PC-3 (cell line): ENCODE measurements around the gene DZIP1. TPM values are rescaled to one million over a fixed set of nuclear protein-coding genes. Genes with fewer than 3 reads are reported as not detected.

ENCODE experiments used
- ATAC-seq: fragments of 200-7000 bp; cut with Tn5 transposase; 2 replicates; pipeline ENCODE4 v1.9.1; 2020; ENCODE audit warnings: mild to moderate bottlenecking, moderate library complexity
- BruUV-seq: library from RNA; stranded (reverse); fragments of 400-500 nt; replicated peaks from 2 replicates; lab custom pipeline; 2021; lab: Mats Ljungman, UMichigan
- CTCF ChIA-PET: fragments of 300-600 bp; sonication (Branson Sonifier 250); formaldehyde crosslinking; loops from one replicate; lab custom pipeline; 2022; ENCODE audit warnings: antibody characterized with exemption; lab: Charles Lee
- POLR2A ChIA-PET: fragments of 300-600 bp; sonication (Branson Sonifier 250); formaldehyde crosslinking; loops from one replicate; lab custom pipeline; 2022; ENCODE audit warnings: antibody characterized with exemption; ENCODE audit not compliant: unreplicated experiment; lab: Charles Lee
- DNase-seq: peaks from one replicate; pipeline ENCODE4 v3.0.0-alpha.2; 2015
- H2AFZ ChIP-seq: fragments of 300-600 bp; sonication (generic); 2 replicates; pipeline ENCODE4 v1.6.0; 2016; ENCODE audit warnings: antibody characterized with exemption, low read length
- H3F3A ChIP-seq: fragments of 300-600 bp; sonication (generic); one replicate; pipeline ENCODE4 v1.6.0; 2017; ENCODE audit warnings: antibody characterized with exemption, low read length, control low read depth, mild to moderate bottlenecking; ENCODE audit not compliant: unreplicated experiment
- H3K27ac ChIP-seq: fragments of 300-600 bp; sonication (generic); 2 replicates; pipeline ENCODE4 v1.5.1; 2016; ENCODE audit warnings: mild to moderate bottlenecking, low read length
- H3K27me3 ChIP-seq: fragments of 300-600 bp; sonication (generic); 2 replicates; pipeline ENCODE4 v1.6.1; 2016; ENCODE audit warnings: low read length, mixed read lengths
- H3K36me3 ChIP-seq: fragments of 300-600 bp; sonication (generic); 2 replicates; pipeline ENCODE4 v1.6.1; 2016; ENCODE audit warnings: low read depth, mixed run types, low read length, mixed read lengths
- H3K4me1 ChIP-seq: fragments of 300-600 bp; sonication (generic); 2 replicates; pipeline ENCODE4 v1.5.1; 2016; ENCODE audit warnings: low read length; ENCODE audit not compliant: insufficient read depth
- H3K4me2 ChIP-seq: fragments of 300-600 bp; sonication (generic); 2 replicates; pipeline ENCODE4 v1.6.0; 2016; ENCODE audit warnings: low read length
- H3K4me3 ChIP-seq: fragments of 300-600 bp; sonication (generic); 2 replicates; pipeline ENCODE4 v1.5.1; 2016; ENCODE audit warnings: mild to moderate bottlenecking, low read length, mixed read lengths
- H3K79me2 ChIP-seq: fragments of 300-600 bp; sonication (generic); 2 replicates; pipeline ENCODE4 v1.6.1; 2017; ENCODE audit warnings: low read length, mixed read lengths
- H3K9ac ChIP-seq: fragments of 300-600 bp; sonication (generic); 2 replicates; pipeline ENCODE4 v1.6.0; 2016; ENCODE audit warnings: mild to moderate bottlenecking, low read length
- H3K9me2 ChIP-seq: fragments of 300-600 bp; sonication (generic); replicated peaks from 2 replicates; pipeline ENCODE4 v1.6.1; 2016; ENCODE audit warnings: mixed run types, low read length, mixed read lengths
- H3K9me3 ChIP-seq: fragments of 300-600 bp; sonication (generic); 2 replicates; pipeline ENCODE4 v1.6.1; 2016; ENCODE audit warnings: low read length, mixed read lengths
- H4K20me1 ChIP-seq: fragments of 300-600 bp; sonication (generic); 2 replicates; pipeline ENCODE4 v1.6.1; 2016; ENCODE audit warnings: low read length, mixed read lengths
- EZH2 ChIP-seq: fragments of 300-600 bp; sonication (generic); IDR thresholded peaks from one replicate; pipeline ENCODE4 v1.6.1; 2017; ENCODE audit warnings: antibody characterized with exemption, mild to moderate bottlenecking, low read length; ENCODE audit not compliant: unreplicated experiment
- EZH2phosphoT487 ChIP-seq: fragments of 300-600 bp; sonication (generic); IDR thresholded peaks from 2 replicates; pipeline ENCODE4 v1.6.1; 2018; ENCODE audit warnings: mild to moderate bottlenecking, antibody characterized with exemption, low read length, borderline replicate concordance
- intact Hi-C: fragments of 100-400 bp; cut with micrococcal nuclease; formaldehyde crosslinking; loops from 2 replicates; pipeline ENCODE4 v1.9.0; 2023
- total RNA-seq: library from RNA; depleted of rRNA; stranded (reverse); fragments of >200 nt; gene quantifications from 2 replicates; pipeline ENCODE4 v1.2.3, GENCODE V29; 2014
- TF ChIP-seq, protein P1 (sequence below): fragments of 300-600 bp; sonication (generic); conservative IDR thresholded peaks from 2 replicates; pipeline ENCODE4 v1.5.1; 2017; ENCODE audit warnings: antibody characterized with exemption, low read depth, mild to moderate bottlenecking, low read length

The DZIP1 gene
- total RNA-seq, 1 experiment from 2014 or later = 3.5 TPM

- Histone ChIP-seq H4K20me1 (no peaks in the 10 kb centered on the region), H3K4me1 (peaks cover 3% of the 10 kb centered on the region; the same call in 1 of the 2 replicates), H3K27me3 (no peaks in the 10 kb centered on the region), H3K79me2 (no peaks in the 10 kb centered on the region), H3K4me2 (no peak overlapping the region), H2AFZ (no peak overlapping the region), H3K27ac (no peak overlapping the region), H3K9me3 (no peaks in the 10 kb centered on the region), H3F3A (no peaks in the 10 kb centered on the region), H3K36me3 (no peaks in the 10 kb centered on the region), H3K4me3 (no peak overlapping the region), H3K9ac (no peak overlapping the region), H3K9me2 (no peaks in the 10 kb centered on the region)
- TF ChIP-seq EZH2phosphoT487 (no peak), EZH2 (no peak)
- TF ChIP-seq, protein P1, sequence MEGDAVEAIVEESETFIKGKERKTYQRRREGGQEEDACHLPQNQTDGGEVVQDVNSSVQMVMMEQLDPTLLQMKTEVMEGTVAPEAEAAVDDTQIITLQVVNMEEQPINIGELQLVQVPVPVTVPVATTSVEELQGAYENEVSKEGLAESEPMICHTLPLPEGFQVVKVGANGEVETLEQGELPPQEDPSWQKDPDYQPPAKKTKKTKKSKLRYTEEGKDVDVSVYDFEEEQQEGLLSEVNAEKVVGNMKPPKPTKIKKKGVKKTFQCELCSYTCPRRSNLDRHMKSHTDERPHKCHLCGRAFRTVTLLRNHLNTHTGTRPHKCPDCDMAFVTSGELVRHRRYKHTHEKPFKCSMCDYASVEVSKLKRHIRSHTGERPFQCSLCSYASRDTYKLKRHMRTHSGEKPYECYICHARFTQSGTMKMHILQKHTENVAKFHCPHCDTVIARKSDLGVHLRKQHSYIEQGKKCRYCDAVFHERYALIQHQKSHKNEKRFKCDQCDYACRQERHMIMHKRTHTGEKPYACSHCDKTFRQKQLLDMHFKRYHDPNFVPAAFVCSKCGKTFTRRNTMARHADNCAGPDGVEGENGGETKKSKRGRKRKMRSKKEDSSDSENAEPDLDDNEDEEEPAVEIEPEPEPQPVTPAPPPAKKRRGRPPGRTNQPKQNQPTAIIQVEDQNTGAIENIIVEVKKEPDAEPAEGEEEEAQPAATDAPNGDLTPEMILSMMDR = no peak
- BruUV-seq = no TSS peak
- ChIA-PET CTCF (no interaction called here), POLR2A (no interaction called here)
- DNase-seq (no peak), ATAC-seq (no peak)
- intact Hi-C loops = no loop called here
Measured at GRCh38 chr13:95652821-95653220, 8.3 kb upstream of the DZIP1 start.

- no peaks in the 10 kb centered on the region for H3K36me3 ChIP-seq
- H3K4me1 ChIP-seq = peaks cover 3% of the 10 kb centered on the region; the same call in 1 of the 2 replicates
- ATAC-seq (no peak), DNase-seq (no peak)
- H4K20me1 ChIP-seq = no peaks in the 10 kb centered on the region
- H3K79me2 ChIP-seq = no peaks in the 10 kb centered on the region
- BruUV-seq = no TSS peak
- no peak overlapping the region for H3K9ac ChIP-seq
- intact Hi-C loops = no loop called here
- no peaks in the 10 kb centered on the region for H3K9me3 ChIP-seq
- no peaks in the 10 kb centered on the region for H3K27me3 ChIP-seq
- no peak overlapping the region for H3K4me3 ChIP-seq
- ChIA-PET POLR2A (no interaction called here), CTCF (no interaction called here)
- TF ChIP-seq, protein P1 = no peak
- no peak for TF ChIP-seq EZH2phosphoT487
- TF ChIP-seq EZH2 = no peak
- no peaks in the 10 kb centered on the region for H3F3A ChIP-seq
- H3K4me2 ChIP-seq = no peak overlapping the region
- H3K9me2 ChIP-seq = no peaks in the 10 kb centered on the region
- H3K27ac ChIP-seq = no peak overlapping the region
- no peak overlapping the region for H2AFZ ChIP-seq
Measured at GRCh38 chr13:95652244-95652764, 7.8 kb upstream of the DZIP1 start.

- Histone ChIP-seq H4K20me1 (no peaks in the 10 kb centered on the region), H3K27ac (no peak overlapping the region), H3K9ac (no peak overlapping the region), H3K79me2 (no peaks in the 10 kb centered on the region), H3K9me2 (no peaks in the 10 kb centered on the region), H3K27me3 (no peaks in the 10 kb centered on the region), H3K4me2 (no peak overlapping the region), H3K4me1 (peaks cover 3% of the 10 kb centered on the region; the same call in 1 of the 2 replicates), H2AFZ (no peak overlapping the region), H3K9me3 (no peaks in the 10 kb centered on the region), H3K4me3 (no peak overlapping the region), H3K36me3 (no peaks in the 10 kb centered on the region), H3F3A (no peaks in the 10 kb centered on the region)
- no TSS peak for BruUV-seq
- intact Hi-C loops = no loop called here
- TF ChIP-seq EZH2 (no peak), EZH2phosphoT487 (no peak)
- TF ChIP-seq, protein P1 = no peak
- DNase-seq (no peak), ATAC-seq (no peak)
- ChIA-PET CTCF (no interaction called here), POLR2A (no interaction called here)
Measured at GRCh38 chr13:95650696-95651095, 6.2 kb upstream of the DZIP1 start.
